ENCODE measurements around the gene FBP1. TPM values are rescaled to one million over a fixed set of nuclear protein-coding genes. Genes with fewer than 3 reads are reported as not detected.

The FBP1 gene
- total RNA-seq, 4 donors from 2014 or later = 20.3 to 31.8 (median 23.1) TPM

GRCh38 chr9:94657021-94657725, 17.9 kb upstream of the FBP1 start:
- Histone ChIP-seq H3K36me3 (no peaks in the 10 kb centered on the region), H3K27me3 (no peaks in the 10 kb centered on the region), H3K9me3 (no peaks in the 10 kb centered on the region), H3K4me3 (replicated peaks in 1 of 3) (no peak overlapping the region), H3K27ac (no peak overlapping the region), H3K4me1 (no peaks in the 10 kb centered on the region)
- TF ChIP-seq, protein P1, sequence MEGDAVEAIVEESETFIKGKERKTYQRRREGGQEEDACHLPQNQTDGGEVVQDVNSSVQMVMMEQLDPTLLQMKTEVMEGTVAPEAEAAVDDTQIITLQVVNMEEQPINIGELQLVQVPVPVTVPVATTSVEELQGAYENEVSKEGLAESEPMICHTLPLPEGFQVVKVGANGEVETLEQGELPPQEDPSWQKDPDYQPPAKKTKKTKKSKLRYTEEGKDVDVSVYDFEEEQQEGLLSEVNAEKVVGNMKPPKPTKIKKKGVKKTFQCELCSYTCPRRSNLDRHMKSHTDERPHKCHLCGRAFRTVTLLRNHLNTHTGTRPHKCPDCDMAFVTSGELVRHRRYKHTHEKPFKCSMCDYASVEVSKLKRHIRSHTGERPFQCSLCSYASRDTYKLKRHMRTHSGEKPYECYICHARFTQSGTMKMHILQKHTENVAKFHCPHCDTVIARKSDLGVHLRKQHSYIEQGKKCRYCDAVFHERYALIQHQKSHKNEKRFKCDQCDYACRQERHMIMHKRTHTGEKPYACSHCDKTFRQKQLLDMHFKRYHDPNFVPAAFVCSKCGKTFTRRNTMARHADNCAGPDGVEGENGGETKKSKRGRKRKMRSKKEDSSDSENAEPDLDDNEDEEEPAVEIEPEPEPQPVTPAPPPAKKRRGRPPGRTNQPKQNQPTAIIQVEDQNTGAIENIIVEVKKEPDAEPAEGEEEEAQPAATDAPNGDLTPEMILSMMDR (IDR thresholded peaks at IDR 0.05) = no peak
- TF ChIP-seq POLR2A (IDR thresholded peaks at IDR 0.05) = no peak
- intact Hi-C loops (cut with DNase I) = no loop called here
- WGBS, 2 donors = 87 to 89% methylated on average over 4 of the region's 4 CpGs
- no peak for DNase-seq

DNA sequence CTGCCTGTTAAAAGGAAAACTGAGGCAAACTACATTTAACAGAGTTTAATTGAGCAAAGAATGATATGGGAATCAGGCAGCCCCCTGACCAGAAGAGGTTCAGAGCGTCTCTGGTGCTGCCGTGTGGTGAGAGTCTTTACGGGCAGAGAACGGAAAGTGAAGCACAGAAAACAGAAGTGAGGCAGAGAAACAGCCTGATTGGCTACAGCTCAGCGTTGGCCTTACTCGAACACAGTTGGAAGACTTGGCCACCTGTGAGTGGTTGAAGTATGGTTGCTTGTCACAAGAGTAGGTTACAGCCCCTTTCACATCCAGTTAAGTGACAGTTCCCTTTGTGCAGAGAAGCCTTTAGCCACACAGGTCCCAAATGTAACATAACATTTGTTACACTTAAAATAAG, 16.9 kb upstream of the FBP1 start:
- intact Hi-C loops (cut with DNase I) = no loop called here
- no peak overlapping the region for H3K4me3 ChIP-seq (replicated peaks in 1 of 3)
- TF ChIP-seq, protein P1 (IDR thresholded peaks at IDR 0.05) = no peak
- TF ChIP-seq POLR2A (IDR thresholded peaks at IDR 0.05) = no peak

DNA sequence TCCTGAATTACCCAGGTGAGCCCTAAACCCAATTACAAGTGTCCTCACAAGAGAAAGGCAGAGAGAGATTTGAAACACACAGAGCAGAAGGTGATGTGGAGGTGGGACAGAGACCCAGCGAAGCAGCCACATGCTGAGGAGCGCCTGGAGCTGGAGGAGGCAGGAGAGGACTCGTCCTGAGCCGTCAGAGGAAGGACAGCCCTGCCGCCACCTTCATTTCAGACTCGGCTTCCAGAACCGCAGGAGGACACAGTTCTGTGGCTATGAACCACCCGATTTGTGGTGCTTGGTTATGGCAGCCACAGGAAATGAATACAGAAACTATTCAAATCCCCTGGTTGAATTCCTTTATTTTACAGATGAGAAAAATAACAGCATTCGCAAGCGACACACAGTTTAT, 16.4 kb upstream of the FBP1 start:
- intact Hi-C loops (cut with DNase I) = no loop called here
- Histone ChIP-seq H3K4me3 (replicated peaks in 1 of 3) (no peak overlapping the region), H3K36me3 (no peaks in the 10 kb centered on the region), H3K27ac (no peak overlapping the region), H3K27me3 (no peaks in the 10 kb centered on the region), H3K4me1 (no peaks in the 10 kb centered on the region), H3K9me3 (no peaks in the 10 kb centered on the region)
- DNase-seq = no peak
- no peak for TF ChIP-seq POLR2A (IDR thresholded peaks at IDR 0.05)
- TF ChIP-seq, protein P1 (IDR thresholded peaks at IDR 0.05) = no peak
- WGBS, 2 donors = 78 to 79% methylated on average over 8 to 10 of the region's 10 CpGs

More for the DNA sequence above, 16.9 kb upstream of the FBP1 start:
- Histone ChIP-seq H3K27me3 (no peaks in the 10 kb centered on the region), H3K36me3 (no peaks in the 10 kb centered on the region), H3K27ac (no peak overlapping the region), H3K9me3 (no peaks in the 10 kb centered on the region), H3K4me1 (no peaks in the 10 kb centered on the region)
- DNase-seq = peak; percentile 30 to 40
- WGBS, 2 donors = 10 to 14% methylated on average over 6 of the region's 6 CpGs

GRCh38 chr9:94654165-94654894, 15.0 kb upstream of the FBP1 start:
- no peak overlapping the region for H3K27ac ChIP-seq
- H3K36me3 ChIP-seq = no peaks in the 10 kb centered on the region
- no peaks in the 10 kb centered on the region for H3K4me1 ChIP-seq
- no peak overlapping the region for H3K4me3 ChIP-seq (replicated peaks in 1 of 3)
- WGBS, 2 donors = 78 to 79% methylated on average over 10 of the region's 10 CpGs
- intact Hi-C loops (cut with DNase I) = no loop called here
- H3K9me3 ChIP-seq = no peaks in the 10 kb centered on the region
- no peak for DNase-seq
- H3K27me3 ChIP-seq = no peaks in the 10 kb centered on the region
- no peak for TF ChIP-seq POLR2A (IDR thresholded peaks at IDR 0.05)
- TF ChIP-seq, protein P1 (IDR thresholded peaks at IDR 0.05) = no peak

DNA sequence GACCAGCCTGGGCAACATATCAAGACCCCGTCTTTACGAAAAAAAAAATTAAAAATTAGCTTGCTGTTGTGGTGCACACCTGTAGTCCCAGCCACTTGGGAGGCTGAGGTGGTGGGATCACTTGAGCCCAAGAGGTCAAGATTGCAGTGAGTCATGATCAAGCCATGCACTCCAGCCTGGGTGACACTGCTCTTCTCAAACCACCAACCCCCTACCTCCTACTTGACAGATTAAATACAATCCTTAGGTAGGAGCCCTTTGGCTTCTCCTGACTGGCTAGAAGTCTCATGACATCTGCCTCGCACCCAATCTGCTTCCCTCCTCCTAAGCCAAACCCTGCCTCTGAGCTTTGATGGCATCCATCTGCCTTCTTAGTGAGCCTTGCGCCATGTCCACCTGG, 11.6 kb upstream of the FBP1 start:
- no peaks in the 10 kb centered on the region for H3K27me3 ChIP-seq
- DNase-seq = no peak

More for the DNA sequence above, 11.6 kb upstream of the FBP1 start:
- Histone ChIP-seq H3K36me3 (no peaks in the 10 kb centered on the region), H3K4me1 (no peaks in the 10 kb centered on the region), H3K9me3 (no peaks in the 10 kb centered on the region), H3K27ac (no peak overlapping the region), H3K4me3 (replicated peaks in 1 of 3) (no peak overlapping the region)
- 94 to 99% methylated on average over 4 of the region's 4 CpGs for WGBS, 2 donors
- TF ChIP-seq, protein P1 (IDR thresholded peaks at IDR 0.05) = no peak
- no peak for TF ChIP-seq POLR2A (IDR thresholded peaks at IDR 0.05)
- intact Hi-C loops (cut with DNase I) = no loop called here

All from thyroid gland (tissue), 4 donors.